Activated CD8-positive, alpha-beta memory T cell treated with anti-CD3 and anti-CD28 coated beads, Interleukin-2, amount 10 ng/mL, durations not matched to agents 7 days and 5 days (primary cell): ENCODE data around the gene ARL6IP4. TPM values are rescaled to one million over a fixed set of nuclear protein-coding genes. Genes with fewer than 3 reads are reported as not detected.
A peak's percentile ranks its signal among the peaks of the same experiment; 100 is the strongest.
"Not testable (repeated sequence)": the region's sequence is repeated elsewhere in the genome, so short reads cannot be mapped to it uniquely, and the experiment has no call there.

Source experiments
- ATAC-seq: fragments of 150-1000 bp; cut with Tn5 transposase; one replicate; pipeline ENCODE4 v1.10.0; 2021; ENCODE audit warnings: moderate library complexity
- CTCF ChIA-PET: fragments of 350-600 bp; sonication (Branson Sonifier 250); formaldehyde crosslinking; loops from one replicate; lab custom pipeline; 2021; ENCODE audit warnings: antibody characterized with exemption; lab: Charles Lee
- DNase-seq: peaks from one replicate; pipeline ENCODE4 v3.0.0-alpha.2; 2020
- H3K27ac Mint-ChIP-seq: one replicate; pipeline ENCODE4 v1.8.0; 2021; ENCODE audit warnings: mild to moderate bottlenecking, mixed read lengths
- H3K27me3 Mint-ChIP-seq: one replicate; pipeline ENCODE4 v1.8.0; 2021; ENCODE audit warnings: mixed read lengths
- H3K36me3 Mint-ChIP-seq: one replicate; pipeline ENCODE4 v1.8.0; 2021; ENCODE audit warnings: mild to moderate bottlenecking, mixed read lengths
- H3K4me1 Mint-ChIP-seq: one replicate; pipeline ENCODE4 v1.8.0; 2021; ENCODE audit warnings: mixed read lengths
- H3K4me3 Mint-ChIP-seq: one replicate; pipeline ENCODE4 v1.8.0; 2021; ENCODE audit warnings: mild to moderate bottlenecking, moderate library complexity, mixed read lengths
- H3K9me3 Mint-ChIP-seq: one replicate; pipeline ENCODE4 v1.8.0; 2022; ENCODE audit warnings: low read depth, mixed read lengths
- total RNA-seq, 2 experiments: library from RNA; stranded (reverse); gene quantifications; one replicate each; pipeline ENCODE4 v1.2.3, GENCODE V29; 2021

Gene ARL6IP4
- 100 to 1,000 TPM; 169 to 216 TPM for total RNA-seq

DNA sequence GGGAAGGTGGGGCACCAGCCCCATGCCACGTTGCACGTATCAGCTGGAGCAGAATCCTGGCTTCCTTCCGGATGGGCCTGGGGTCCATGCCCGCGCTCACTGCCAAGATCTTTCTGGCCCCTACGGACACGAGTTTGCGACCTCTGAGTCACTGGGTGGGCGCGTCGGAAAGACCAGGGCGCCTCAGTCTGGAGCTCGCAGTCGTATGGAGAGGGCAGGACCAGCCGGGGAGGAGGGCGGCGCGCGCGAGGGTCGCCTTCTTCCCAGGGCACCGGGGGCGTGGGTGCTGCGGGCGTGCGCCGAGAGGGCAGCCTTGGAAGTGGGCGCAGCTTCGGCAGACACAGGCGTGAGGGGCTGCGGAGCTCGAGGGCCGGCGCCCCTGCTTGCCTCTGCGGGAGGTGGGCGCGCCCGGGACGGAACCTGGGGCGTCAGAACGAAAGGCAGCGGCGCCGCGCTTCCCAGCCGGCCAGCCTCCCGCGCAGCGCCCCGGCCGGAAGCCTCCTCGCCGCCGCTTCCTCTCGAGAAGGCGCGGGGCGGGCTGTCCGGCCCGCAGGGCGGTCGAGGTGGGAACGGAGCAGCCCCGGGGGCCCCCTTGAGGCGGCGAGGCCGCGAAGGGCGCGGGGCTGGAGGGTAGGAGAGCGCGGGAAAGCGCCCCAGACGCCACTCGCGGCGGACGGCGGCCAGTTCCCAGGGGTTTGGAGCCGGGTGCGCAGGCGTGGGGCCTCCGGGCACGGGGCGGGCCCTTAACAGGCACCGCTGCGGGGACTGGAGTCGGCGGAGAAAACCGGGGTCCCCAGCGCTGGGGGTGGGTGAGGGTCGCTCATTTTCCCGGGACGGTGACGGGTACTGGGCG is at the start of gene ARL6IP4:
ARL6IP4 (plus strand) TSS at position 499 of the 853 bp plus-strand sequence. CDS start 459 bp downstream, outside the sequence.
- H3K27ac Mint-ChIP-seq, result peak within 1 kb of the TSS; percentile 86
- ATAC-seq (peak; percentile 82), DNase-seq (peak; percentile 78)
- peaks cover 64% of the 10 kb centered on the region for H3K4me1 Mint-ChIP-seq
- peaks cover 6% of the 10 kb centered on the region for H3K36me3 Mint-ChIP-seq
- peak within 1 kb of the TSS; percentile 91 for H3K4me3 Mint-ChIP-seq
- H3K27me3 Mint-ChIP-seq, result no peaks in the 10 kb centered on the region
- no peaks in the 10 kb centered on the region for H3K9me3 Mint-ChIP-seq
- CTCF ChIA-PET, result interaction anchor here (0.8 to 2.4 kb wide), 5 partner anchors 17 to 404 kb away, joined by 3 to 12 read pairs (median 3); partner anchors contain the start of gene KMT5A

DNA sequence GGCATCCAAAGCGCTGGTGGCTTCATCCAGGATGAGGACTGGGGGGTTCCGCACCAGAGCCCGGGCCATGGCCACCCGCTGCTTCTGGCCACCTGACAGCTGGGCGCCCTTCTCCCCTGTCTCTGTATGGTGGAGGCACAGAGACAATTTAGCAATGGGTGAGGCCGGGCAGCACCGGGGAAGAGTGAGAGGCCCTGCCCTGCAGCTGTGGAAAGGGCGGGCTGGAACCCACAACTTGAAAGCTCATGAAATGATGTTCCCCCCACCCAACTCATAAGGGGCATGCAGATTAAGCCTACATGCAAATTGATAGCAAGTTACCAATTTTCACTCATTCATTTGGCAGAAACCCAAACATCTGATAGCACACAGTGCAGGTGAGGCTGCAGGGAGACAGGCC is 48.3 kb upstream of the ARL6IP4 start:
- CTCF ChIA-PET, result interaction anchor here (1.5 kb wide), 1 partner anchor 73 kb away, joined by 3 read pairs; no protein-coding TSS in a partner anchor
- ATAC-seq (no peak), DNase-seq (no peak)
- Mint-ChIP-seq H3K27ac (no peak overlapping the region), H3K4me1 (peaks cover 11% of the 10 kb centered on the region), H3K9me3 (no peaks in the 10 kb centered on the region), H3K27me3 (no peaks in the 10 kb centered on the region), H3K36me3 (no peaks in the 10 kb centered on the region), H3K4me3 (no peak overlapping the region)

DNA sequence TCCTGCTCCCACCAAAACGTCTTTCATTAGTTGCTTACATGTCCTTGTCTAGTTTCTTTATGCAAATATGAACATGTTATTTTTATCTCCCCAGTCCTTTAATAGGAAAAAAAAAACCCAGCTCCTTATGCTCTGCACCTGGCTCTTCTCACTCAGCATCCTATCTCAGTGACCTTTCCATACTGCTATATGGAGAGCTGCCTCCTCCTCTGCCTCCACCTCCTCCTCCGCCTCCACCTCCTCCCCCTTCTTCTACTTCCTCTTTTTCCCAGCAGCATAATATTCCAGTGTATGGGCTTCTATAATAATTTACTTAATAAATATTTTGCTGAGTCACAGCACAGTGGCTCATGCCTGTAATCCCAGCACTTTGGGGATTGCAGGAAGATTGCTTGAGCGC is 45.8 kb upstream of the ARL6IP4 start:
- no peak overlapping the region for H3K4me3 Mint-ChIP-seq

DNA sequence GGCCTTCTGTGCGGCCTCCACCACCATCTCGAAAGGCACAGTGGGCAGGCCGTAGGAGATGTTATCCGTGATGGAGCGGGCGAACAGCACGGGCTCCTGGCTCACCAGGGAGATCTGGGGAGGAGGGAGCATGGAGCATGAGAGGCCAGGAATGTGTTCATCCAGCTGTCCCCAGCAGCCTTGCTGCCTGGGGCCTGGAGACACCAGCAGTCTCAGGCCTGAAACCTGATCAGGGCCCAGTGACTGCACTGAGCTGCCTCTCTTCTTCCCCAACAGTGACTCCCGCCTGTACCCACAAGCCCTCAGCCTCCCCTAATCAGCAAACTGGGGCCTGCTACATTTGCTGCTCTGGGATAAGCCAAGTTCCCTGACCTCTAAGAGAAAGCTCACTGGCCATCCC is 45.2 kb upstream of the ARL6IP4 start:
- no peak for ATAC-seq
- Mint-ChIP-seq H3K27me3 (no peaks in the 10 kb centered on the region), H3K36me3 (no peaks in the 10 kb centered on the region), H3K4me1 (no peaks in the 10 kb centered on the region), H3K27ac (no peak overlapping the region), H3K9me3 (no peaks in the 10 kb centered on the region), H3K4me3 (no peak overlapping the region)
- DNase-seq, result no peak
- CTCF ChIA-PET, result interaction anchor here (0.8 to 1.0 kb wide), 3 partner anchors 9 to 50 kb away, joined by 3 read pairs; no protein-coding TSS in a partner anchor

More for the DNA sequence above, 45.8 kb upstream of the ARL6IP4 start:
- no peak for DNase-seq
- no peak for ATAC-seq
- no peaks in the 10 kb centered on the region for H3K27me3 Mint-ChIP-seq
- H3K4me1 Mint-ChIP-seq, result no peaks in the 10 kb centered on the region
- CTCF ChIA-PET, result no interaction called here
- no peak overlapping the region for H3K27ac Mint-ChIP-seq
- H3K36me3 Mint-ChIP-seq, result no peaks in the 10 kb centered on the region
- no peaks in the 10 kb centered on the region for H3K9me3 Mint-ChIP-seq

DNA sequence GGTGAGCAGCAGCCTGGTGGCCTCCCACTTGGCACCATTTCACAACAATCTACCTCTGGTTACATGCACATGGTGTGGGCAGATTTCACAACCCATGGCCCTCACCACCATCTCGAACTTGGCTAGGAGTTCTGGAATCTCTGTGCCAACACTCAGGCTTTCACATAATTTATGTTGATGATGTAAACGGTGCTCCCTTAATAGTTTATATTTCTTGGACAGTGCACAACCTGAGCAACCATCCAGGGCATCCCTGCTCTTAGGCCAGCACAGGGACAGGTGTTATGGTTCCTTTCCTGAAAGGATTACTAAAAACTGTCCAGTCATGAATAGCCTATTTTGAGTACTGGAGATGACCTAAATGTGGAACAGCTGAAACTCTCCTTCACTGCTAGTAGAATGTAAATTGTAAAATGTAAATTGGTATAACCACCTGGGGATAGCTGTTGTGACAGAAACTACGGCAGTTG is 42.8 kb upstream of the ARL6IP4 start:
- Mint-ChIP-seq H3K27me3 (no peaks in the 10 kb centered on the region), H3K36me3 (no peaks in the 10 kb centered on the region), H3K27ac (no peak overlapping the region), H3K9me3 (no peaks in the 10 kb centered on the region), H3K4me3 (no peak overlapping the region), H3K4me1 (peaks cover 5% of the 10 kb centered on the region)
- ATAC-seq (no peak), DNase-seq (no peak)
- CTCF ChIA-PET, result interaction anchor here (1.4 kb wide), 1 partner anchor 76 kb away, joined by 3 read pairs; no protein-coding TSS in a partner anchor

DNA sequence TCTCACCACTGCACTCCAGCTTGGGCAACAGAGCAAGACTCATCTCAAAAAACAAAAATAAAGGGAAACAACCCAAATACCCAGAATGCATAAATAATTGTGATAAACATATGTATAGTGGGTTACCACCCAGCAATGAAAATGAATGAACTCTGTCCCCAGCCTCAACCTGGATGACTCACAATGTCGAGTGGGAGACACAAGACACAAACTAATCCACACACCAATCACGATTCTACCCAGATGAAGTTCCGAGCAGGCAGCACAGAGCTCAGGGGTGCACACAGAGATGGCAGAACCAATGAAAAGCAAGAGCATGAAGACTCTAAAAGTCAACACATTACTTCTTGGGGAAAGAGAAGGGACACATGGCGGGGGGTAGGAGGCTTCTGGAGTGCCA is 41.4 kb upstream of the ARL6IP4 start:
- H3K27ac Mint-ChIP-seq, result no peak overlapping the region
- ATAC-seq (no peak), DNase-seq (no peak)
- H3K27me3 Mint-ChIP-seq, result no peaks in the 10 kb centered on the region
- no peaks in the 10 kb centered on the region for H3K9me3 Mint-ChIP-seq
- no peak overlapping the region for H3K4me3 Mint-ChIP-seq
- CTCF ChIA-PET, result interaction anchor here (0.8 kb wide), 1 partner anchor 78 kb away, joined by 3 read pairs; no protein-coding TSS in a partner anchor
- H3K4me1 Mint-ChIP-seq, result peaks cover 15% of the 10 kb centered on the region
- no peaks in the 10 kb centered on the region for H3K36me3 Mint-ChIP-seq

DNA sequence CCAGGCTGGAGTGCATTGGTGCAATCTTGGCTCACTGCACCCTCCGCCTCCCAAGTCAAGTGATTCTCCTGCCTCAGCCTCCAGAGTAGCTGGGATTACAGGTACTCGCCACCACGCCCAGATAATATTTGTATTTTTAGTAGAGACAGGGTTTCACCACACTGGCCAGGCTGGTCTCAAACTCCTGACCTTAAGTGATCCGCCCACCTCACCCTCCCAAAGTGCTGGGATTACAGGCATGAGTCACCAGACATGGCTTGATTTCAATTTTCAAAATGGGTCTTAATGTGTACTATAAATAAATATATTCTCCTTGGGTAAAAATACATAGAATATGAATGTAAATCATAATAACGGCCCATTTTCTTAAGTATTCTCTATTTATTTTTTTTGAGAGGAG is 39.1 kb upstream of the ARL6IP4 start:
- H3K4me3 Mint-ChIP-seq, ATAC-seq, DNase-seq, H3K9me3 Mint-ChIP-seq, H3K27ac Mint-ChIP-seq, H3K36me3 Mint-ChIP-seq, H3K27me3 Mint-ChIP-seq: not testable (repeated sequence)
- H3K4me1 Mint-ChIP-seq, result peaks cover 21% of the 10 kb centered on the region
- CTCF ChIA-PET, result interaction anchor here (0.8 kb wide), 1 partner anchor 15 kb away, joined by 3 read pairs; no protein-coding TSS in a partner anchor

DNA sequence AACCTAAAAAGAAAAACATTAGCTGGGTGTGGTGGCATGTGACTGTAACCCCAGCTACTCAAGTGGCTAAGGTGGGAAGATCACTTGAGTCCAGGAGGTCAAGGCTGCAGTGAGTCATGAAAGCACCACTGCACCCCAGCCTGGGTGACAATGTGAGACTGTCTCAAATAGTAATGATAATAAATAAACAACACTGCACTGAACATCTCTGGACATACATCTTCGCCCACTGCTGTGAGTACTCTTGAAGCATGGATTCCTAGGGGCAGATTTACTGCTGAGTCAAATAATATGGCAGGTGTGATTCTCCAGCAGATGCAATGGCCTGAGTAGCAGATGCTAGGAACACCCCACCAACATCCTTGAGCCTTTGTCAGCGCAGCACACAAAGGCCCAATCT is 37.8 kb upstream of the ARL6IP4 start:
- DNase-seq (no peak), ATAC-seq (no peak)
- no peaks in the 10 kb centered on the region for H3K36me3 Mint-ChIP-seq
- no peak overlapping the region for H3K4me3 Mint-ChIP-seq
- no peaks in the 10 kb centered on the region for H3K27me3 Mint-ChIP-seq
- H3K4me1 Mint-ChIP-seq, result peaks cover 34% of the 10 kb centered on the region
- H3K27ac Mint-ChIP-seq, result no peak overlapping the region
- CTCF ChIA-PET, result no interaction called here
- H3K9me3 Mint-ChIP-seq, result no peaks in the 10 kb centered on the region

DNA sequence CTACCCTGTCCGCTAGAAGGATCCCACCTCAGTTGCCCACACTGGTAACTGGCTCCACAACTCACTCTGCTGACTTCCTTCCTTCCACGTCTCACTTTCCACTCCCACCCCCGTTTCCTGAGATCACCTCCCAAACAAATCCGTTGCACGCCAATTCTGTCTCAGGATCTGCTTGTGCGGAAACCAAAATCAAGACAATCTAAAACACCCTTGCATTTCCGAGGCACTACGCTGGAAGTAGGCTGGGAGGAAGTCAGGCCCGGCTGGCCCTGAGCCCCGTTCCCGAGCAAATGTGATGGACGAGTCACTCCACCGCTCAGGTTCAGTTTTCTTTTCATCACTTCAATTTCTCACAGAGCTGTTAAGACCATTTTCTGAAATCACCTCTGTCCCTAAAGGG is 37.3 kb upstream of the ARL6IP4 start:
- no peak for ATAC-seq
- Mint-ChIP-seq H3K9me3 (no peaks in the 10 kb centered on the region), H3K36me3 (no peaks in the 10 kb centered on the region), H3K27ac (no peak overlapping the region), H3K4me1 (peaks cover 38% of the 10 kb centered on the region), H3K4me3 (no peak overlapping the region), H3K27me3 (no peaks in the 10 kb centered on the region)
- no peak for DNase-seq
- CTCF ChIA-PET, result interaction anchor here (0.7 kb wide), 1 partner anchor 45 kb away, joined by 3 read pairs; no protein-coding TSS in a partner anchor

DNA sequence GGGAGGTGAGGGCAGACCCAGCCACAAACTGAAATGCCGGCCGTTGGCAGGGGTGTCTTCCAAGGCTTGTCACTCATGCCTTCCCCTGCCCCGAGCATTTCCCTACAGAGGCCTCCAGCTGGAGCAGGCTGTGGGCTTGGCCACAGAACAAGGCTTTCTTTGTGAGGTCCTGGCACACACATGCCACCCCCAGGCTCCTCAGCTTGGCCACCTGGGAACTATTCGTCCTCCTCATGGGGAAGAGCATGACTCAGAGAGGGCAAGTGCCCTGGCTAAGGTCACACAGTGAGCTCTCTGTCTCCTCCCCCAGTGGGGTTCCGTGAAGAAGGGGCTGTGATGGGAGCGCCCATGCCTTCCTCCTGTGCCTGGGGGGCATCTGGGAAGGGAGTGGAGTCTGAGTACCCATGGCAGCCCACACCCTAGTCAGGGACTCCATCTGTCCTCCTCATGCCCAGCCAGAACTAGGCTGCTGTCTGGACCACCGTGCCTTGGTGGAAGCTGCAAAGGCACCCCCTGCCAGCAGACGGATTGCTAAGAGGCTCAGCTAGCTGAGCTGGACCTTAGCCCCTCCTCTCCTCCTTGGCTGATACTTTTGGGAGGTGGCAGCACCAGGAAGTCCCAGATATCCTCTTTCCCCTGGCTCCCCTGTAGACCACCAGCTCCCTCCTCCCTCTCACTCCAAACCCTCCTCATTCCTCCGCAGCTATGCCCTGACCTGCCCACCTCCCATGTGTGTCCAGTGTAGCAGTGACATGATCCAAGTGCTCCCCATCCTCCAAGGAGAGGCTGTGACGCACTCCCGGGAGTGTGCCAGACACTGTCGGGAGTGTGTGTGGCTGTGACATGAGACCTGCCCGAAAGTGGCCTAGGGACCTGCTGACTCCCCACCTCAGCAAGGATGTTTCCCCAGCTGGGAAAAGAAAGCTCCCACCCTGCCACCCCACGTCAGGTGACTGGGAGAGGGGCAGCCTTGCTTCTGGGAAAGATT is 35.6 kb upstream of the ARL6IP4 start:
- H3K27ac Mint-ChIP-seq, result no peak overlapping the region
- DNase-seq, result no peak
- CTCF ChIA-PET, result interaction anchor here (0.7 to 6.3 kb wide), 7 partner anchors 9 to 149 kb away, joined by 3 to 58 read pairs (median 5); partner anchors contain the start of gene VPS37B

DNA sequence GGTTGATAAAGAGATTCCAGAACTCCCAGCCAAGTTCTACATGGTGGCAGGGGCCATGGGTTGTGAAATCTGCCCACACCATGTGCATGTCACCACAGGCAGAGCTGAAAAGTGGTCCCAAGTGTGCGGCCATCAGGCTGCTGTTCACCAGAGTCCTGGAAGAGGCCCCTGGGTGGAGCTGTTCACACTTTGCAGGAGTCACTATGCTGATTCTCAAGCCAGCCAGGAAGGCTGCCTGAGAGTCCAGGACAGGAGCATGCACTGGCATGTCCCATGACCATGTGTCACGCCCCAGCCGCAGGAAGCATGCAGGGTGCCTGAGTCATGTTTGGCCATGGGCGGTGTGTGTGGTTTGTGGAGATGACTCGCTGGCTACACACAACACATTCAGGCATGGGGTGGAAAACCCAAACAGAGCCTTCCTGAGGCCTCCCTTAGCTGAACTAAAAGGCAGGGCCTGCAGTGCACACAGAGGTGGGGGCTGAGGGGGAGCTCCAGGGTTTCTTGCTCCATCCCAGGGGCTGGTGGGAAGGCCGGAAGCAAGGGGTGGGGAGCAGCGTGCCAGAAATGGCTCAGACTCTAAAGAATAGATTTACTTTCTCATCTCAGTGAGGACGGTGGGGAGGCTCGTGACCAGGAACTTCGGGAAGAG is 33.7 kb upstream of the ARL6IP4 start:
- ATAC-seq, result peak; percentile 90
- H3K36me3 Mint-ChIP-seq, result no peaks in the 10 kb centered on the region
- CTCF ChIA-PET, result interaction anchor here (0.9 to 6.3 kb wide), 15 partner anchors 9 to 153 kb away, joined by 3 to 58 read pairs (median 5); partner anchors contain the start of gene VPS37B
- H3K27me3 Mint-ChIP-seq, result no peaks in the 10 kb centered on the region
- no peaks in the 10 kb centered on the region for H3K9me3 Mint-ChIP-seq
- peaks cover 41% of the 10 kb centered on the region for H3K4me1 Mint-ChIP-seq
- peak overlapping the region; percentile 74 for H3K27ac Mint-ChIP-seq
- H3K4me3 Mint-ChIP-seq, result no peak overlapping the region
- DNase-seq, result peak; percentile 94

More for the DNA sequence above, 35.6 kb upstream of the ARL6IP4 start:
- Mint-ChIP-seq H3K36me3 (no peaks in the 10 kb centered on the region), H3K4me3 (no peak overlapping the region), H3K27me3 (no peaks in the 10 kb centered on the region), H3K4me1 (peaks cover 41% of the 10 kb centered on the region), H3K9me3 (no peaks in the 10 kb centered on the region)
- no peak for ATAC-seq

DNA sequence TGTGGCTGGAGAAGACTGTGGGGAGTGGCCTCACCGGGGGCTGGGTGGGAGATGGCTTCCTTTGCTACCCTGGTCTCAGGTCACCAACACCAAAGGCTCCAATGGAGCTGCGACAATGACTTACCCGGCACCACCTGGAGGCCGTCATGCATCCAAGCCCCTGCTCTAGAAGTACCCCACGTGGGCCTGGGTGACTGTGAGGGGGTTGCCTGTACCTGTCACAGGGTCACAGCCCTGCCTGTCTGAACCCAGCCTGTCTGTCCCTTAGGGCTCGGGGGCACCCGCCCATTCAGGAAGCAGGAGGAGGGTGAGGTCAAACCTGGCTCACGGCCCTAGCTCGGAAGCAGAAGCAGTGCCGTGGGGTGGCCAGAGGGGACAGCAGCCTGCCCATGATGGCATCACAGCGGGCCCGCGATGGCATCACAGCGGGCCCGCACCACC is 33.1 kb upstream of the ARL6IP4 start:
- peak overlapping the region; percentile 74 for H3K27ac Mint-ChIP-seq
- H3K9me3 Mint-ChIP-seq, result no peaks in the 10 kb centered on the region
- peaks cover 43% of the 10 kb centered on the region for H3K4me1 Mint-ChIP-seq
- CTCF ChIA-PET, result interaction anchor here (0.8 to 6.3 kb wide), 12 partner anchors 9 to 154 kb away, joined by 3 to 58 read pairs (median 6); partner anchors contain the start of gene VPS37B
- ATAC-seq (no peak), DNase-seq (no peak)
- no peaks in the 10 kb centered on the region for H3K27me3 Mint-ChIP-seq
- no peaks in the 10 kb centered on the region for H3K36me3 Mint-ChIP-seq
- H3K4me3 Mint-ChIP-seq, result no peak overlapping the region
